GM23338 (cell line): ENCODE data around the gene ABCD3. TPM values are rescaled to one million over a fixed set of nuclear protein-coding genes. Genes with fewer than 3 reads are reported as not detected.
A peak's percentile ranks its signal among the peaks of the same experiment; 100 is the strongest.

Experiments
- ATAC-seq: fragments of 200-7000 bp; cut with Tn5 transposase; 3 replicates; pipeline ENCODE4 v1.9.1; 2020
- DNase-seq: peaks from one replicate; pipeline ENCODE4 v3.0.0-alpha.2; 2015; ENCODE audit warnings: low spot score
- H2AFZ ChIP-seq: fragments of 200-600 bp; sonication (generic); 2 replicates; pipeline ENCODE4 v1.8.0; 2016; ENCODE audit warnings: antibody characterized with exemption, mild to moderate bottlenecking, moderate library complexity
- H3F3A ChIP-seq: fragments of 200-600 bp; sonication (generic); replicated peaks from 2 replicates; pipeline ENCODE4 v1.8.0; 2017; ENCODE audit warnings: antibody characterized with exemption, mixed run types, low read depth
- H3K27ac ChIP-seq: fragments of 200-600 bp; sonication (generic); 2 replicates; pipeline ENCODE4 v1.6.1; 2016; ENCODE audit warnings: low read depth
- H3K27me3 ChIP-seq: fragments of 200-600 bp; sonication (generic); 2 replicates; pipeline ENCODE4 v1.8.0; 2016; ENCODE audit warnings: mild to moderate bottlenecking, mixed run types, moderate library complexity; ENCODE audit not compliant: insufficient read depth
- H3K36me3 ChIP-seq: fragments of 200-600 bp; sonication (generic); 2 replicates; pipeline ENCODE4 v1.8.0; 2016; ENCODE audit warnings: mild to moderate bottlenecking; ENCODE audit not compliant: insufficient read depth
- H3K4me1 ChIP-seq: fragments of 200-600 bp; sonication (generic); 2 replicates; pipeline ENCODE4 v1.8.0; 2016; ENCODE audit warnings: mild to moderate bottlenecking, moderate library complexity; ENCODE audit not compliant: insufficient read depth
- H3K4me2 ChIP-seq: fragments of 200-600 bp; sonication (generic); 2 replicates; pipeline ENCODE4 v1.7.1; 2017; ENCODE audit warnings: mixed run types
- H3K4me3 ChIP-seq: fragments of 200-600 bp; sonication (generic); 2 replicates; pipeline ENCODE4 v1.6.1; 2016; ENCODE audit warnings: mixed run types
- H3K79me2 ChIP-seq: fragments of 200-600 bp; sonication (generic); replicated peaks from 2 replicates; pipeline ENCODE4 v1.8.0; 2017; ENCODE audit warnings: mild to moderate bottlenecking; ENCODE audit not compliant: insufficient read depth
- H3K9me2 ChIP-seq: fragments of 200-600 bp; sonication (generic); 2 replicates; pipeline ENCODE4 v1.8.0; 2017; ENCODE audit not compliant: insufficient read depth
- H4K20me1 ChIP-seq: fragments of 200-600 bp; sonication (generic); replicated peaks from 2 replicates; pipeline ENCODE4 v1.8.0; 2017; ENCODE audit warnings: mild to moderate bottlenecking; ENCODE audit not compliant: insufficient read depth
- H3K27ac Mint-ChIP-seq: 2 replicates; pipeline ENCODE4 v1.8.0; 2020; ENCODE audit warnings: inconsistent platforms, mild to moderate bottlenecking, moderate library complexity, mixed read lengths
- H3K27me3 Mint-ChIP-seq: 3 replicates; pipeline ENCODE4 v1.8.0; 2022; ENCODE audit warnings: low read depth, mild to moderate bottlenecking, moderate library complexity, mixed read lengths, inconsistent platforms; ENCODE audit not compliant: insufficient read depth, poor library complexity
- H3K36me3 Mint-ChIP-seq: 3 replicates; pipeline ENCODE4 v1.8.0; 2021; ENCODE audit warnings: low read depth, mild to moderate bottlenecking, inconsistent platforms, moderate library complexity, mixed read lengths
- H3K4me1 Mint-ChIP-seq: 3 replicates; pipeline ENCODE4 v1.8.0; 2020; ENCODE audit warnings: mild to moderate bottlenecking, inconsistent platforms, mixed read lengths
- H3K4me3 Mint-ChIP-seq: 3 replicates; pipeline ENCODE4 v1.8.0; 2021; ENCODE audit warnings: moderate library complexity, mild to moderate bottlenecking, inconsistent platforms, mixed read lengths
- H3K9me3 Mint-ChIP-seq: 3 replicates; pipeline ENCODE4 v1.8.0; 2020; ENCODE audit warnings: moderate library complexity, mild to moderate bottlenecking, inconsistent platforms, mixed read lengths
- CREB1 ChIP-seq: fragments of 250-450 bp; sonication (Bioruptor Pico); IDR thresholded peaks from 2 replicates; pipeline ENCODE4 v1.5.0; 2020; ENCODE audit warnings: low read depth, mild to moderate bottlenecking, moderate library complexity
- CTCF ChIP-seq, 2 experiments: fragments of 200-600 bp in 1 of 2; sonication (generic) in 1 of 2; conservative IDR thresholded peaks; 2 replicates each; pipeline versions ENCODE4 v1.5.1 to v1.6.1; 2016 to 2017; ENCODE audit warnings: antibody characterized with exemption in 2 of 2, low read depth in 2 of 2, mild to moderate bottlenecking in 2 of 2, moderate library complexity in 1 of 2
- EZH2 ChIP-seq: fragments of 200-600 bp; sonication (generic); IDR thresholded peaks from one replicate; pipeline ENCODE4 v1.8.0; 2017; ENCODE audit warnings: antibody characterized with exemption, mild to moderate bottlenecking, low read depth; ENCODE audit not compliant: unreplicated experiment
- NANOG ChIP-seq: IDR thresholded peaks from 2 replicates; pipeline ENCODE4 v1.6.1; 2016; ENCODE audit warnings: antibody characterized with exemption, borderline replicate concordance
- POLR2AphosphoS5 ChIP-seq: IDR thresholded peaks from 2 replicates; pipeline ENCODE4 v1.6.1; 2016; ENCODE audit warnings: antibody characterized with exemption, low read depth
- STAT1 ChIP-seq: IDR thresholded peaks from one replicate; pipeline ENCODE4 v1.6.1; 2016; ENCODE audit warnings: antibody characterized with exemption; ENCODE audit not compliant: unreplicated experiment
- ZNF114 ChIP-seq: fragments of 250-450 bp; sonication (Bioruptor Pico); IDR thresholded peaks from 2 replicates; pipeline ENCODE4 v1.5.0; 2020; ENCODE audit warnings: mild to moderate bottlenecking, moderate library complexity
- ZNF331 ChIP-seq: fragments of 250-450 bp; sonication (Bioruptor Pico); IDR thresholded peaks from 2 replicates; pipeline ENCODE4 v1.5.0; 2020; ENCODE audit warnings: low read depth, mild to moderate bottlenecking, moderate library complexity
- polyA plus RNA-seq: library from polyadenylated mRNA; unstranded; fragments of >200 nt; fragmentation: Nextera tagmentation; extraction: Ambion mirVana; gene quantifications from 2 replicates; pipeline ENCODE4 v1.2.1, GENCODE V29; 2016
- total RNA-seq: library from RNA; depleted of rRNA; stranded (reverse); fragments of >200 nt; shearing (Covaris generic); gene quantifications from 2 replicates; pipeline ENCODE4 v1.2.3, GENCODE V29; 2014
- TF ChIP-seq, protein P1 (sequence below): IDR thresholded peaks from one replicate; pipeline ENCODE4 v1.6.1; 2018; ENCODE audit warnings: antibody characterized with exemption; ENCODE audit not compliant: unreplicated experiment

Gene ABCD3
- total and polyA plus RNA-seq, 2 experiments from 2014 or later, result 12.3 to 24.0 TPM

- no peaks in the 10 kb centered on the region for H4K20me1 ChIP-seq
- no peaks in the 10 kb centered on the region for H3K27me3 Mint-ChIP-seq
- no peak overlapping the region for H3K27ac ChIP-seq
- no peaks in the 10 kb centered on the region for H3K9me2 ChIP-seq
- H3K79me2 ChIP-seq, result peaks cover 4% of the 10 kb centered on the region; the same call in 1 of the 2 replicates
- H3K36me3 Mint-ChIP-seq, result peaks cover 28% of the 10 kb centered on the region
- H3F3A ChIP-seq, result no peaks in the 10 kb centered on the region
- peaks cover 9% of the 10 kb centered on the region; the same call in 1 of the 3 replicates for H3K9me3 Mint-ChIP-seq
- no peaks in the 10 kb centered on the region for H3K27me3 ChIP-seq
- no peak overlapping the region for H3K4me3 Mint-ChIP-seq
- H3K27ac Mint-ChIP-seq, result no peak overlapping the region
- DNase-seq, result peak; percentile 55
- no peaks in the 10 kb centered on the region for H3K36me3 ChIP-seq
- no peaks in the 10 kb centered on the region for H3K4me1 Mint-ChIP-seq
- no peaks in the 10 kb centered on the region for H3K4me1 ChIP-seq
- H2AFZ ChIP-seq, result no peak overlapping the region
- H3K4me2 ChIP-seq, result no peak overlapping the region
- no peak overlapping the region for H3K4me3 ChIP-seq
- peak; percentile 33; the same call in 1 of the 3 replicates for ATAC-seq
- TF ChIP-seq ZNF331 (CRISPR knock-in tag) (no peak), CTCF (conservative IDR thresholded peaks at IDR 0.05; ENCODE audit: low read depth in 2 of 2) (peak; percentile 50 to 71)
Observed at GRCh38 chr1:94463765-94464330, 45.7 kb downstream of the ABCD3 start.

DNA sequence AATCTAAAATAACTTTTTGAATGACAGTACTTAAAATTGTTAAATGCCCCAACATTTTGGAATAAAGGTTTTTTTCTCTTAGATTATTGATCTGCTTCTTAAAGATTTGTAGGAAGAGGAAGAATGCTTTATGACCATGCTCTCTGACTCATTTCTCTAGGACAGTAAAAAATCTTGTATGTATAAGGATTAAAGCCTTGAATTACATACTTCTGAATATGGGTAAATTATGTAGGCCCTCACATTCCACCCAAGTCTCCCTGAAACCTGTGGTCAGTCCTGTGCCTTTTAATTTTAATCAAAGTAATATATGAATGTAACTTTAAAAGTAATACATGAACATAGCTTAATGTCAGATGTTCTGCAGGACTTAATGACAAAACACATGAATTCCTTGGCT lies 50.5 kb downstream of the ABCD3 start:
- Histone ChIP-seq H3K4me3 (no peak overlapping the region), H4K20me1 (no peaks in the 10 kb centered on the region), H3K27me3 (no peaks in the 10 kb centered on the region), H3K79me2 (no peaks in the 10 kb centered on the region), H3K9me2 (no peaks in the 10 kb centered on the region), H3F3A (no peaks in the 10 kb centered on the region), H3K36me3 (no peaks in the 10 kb centered on the region), H3K4me2 (no peak overlapping the region), H3K27ac (no peak overlapping the region), H2AFZ (no peak overlapping the region), H3K4me1 (no peaks in the 10 kb centered on the region)
- H3K9me3 Mint-ChIP-seq, result peaks cover 7% of the 10 kb centered on the region; the same call in 1 of the 3 replicates
- no peak for ATAC-seq
- no peak for TF ChIP-seq STAT1
- no peak for TF ChIP-seq EZH2
- TF ChIP-seq POLR2AphosphoS5, result no peak
- TF ChIP-seq NANOG, result no peak
- no peak for TF ChIP-seq CREB1 (CRISPR knock-in tag)
- TF ChIP-seq, protein P1, sequence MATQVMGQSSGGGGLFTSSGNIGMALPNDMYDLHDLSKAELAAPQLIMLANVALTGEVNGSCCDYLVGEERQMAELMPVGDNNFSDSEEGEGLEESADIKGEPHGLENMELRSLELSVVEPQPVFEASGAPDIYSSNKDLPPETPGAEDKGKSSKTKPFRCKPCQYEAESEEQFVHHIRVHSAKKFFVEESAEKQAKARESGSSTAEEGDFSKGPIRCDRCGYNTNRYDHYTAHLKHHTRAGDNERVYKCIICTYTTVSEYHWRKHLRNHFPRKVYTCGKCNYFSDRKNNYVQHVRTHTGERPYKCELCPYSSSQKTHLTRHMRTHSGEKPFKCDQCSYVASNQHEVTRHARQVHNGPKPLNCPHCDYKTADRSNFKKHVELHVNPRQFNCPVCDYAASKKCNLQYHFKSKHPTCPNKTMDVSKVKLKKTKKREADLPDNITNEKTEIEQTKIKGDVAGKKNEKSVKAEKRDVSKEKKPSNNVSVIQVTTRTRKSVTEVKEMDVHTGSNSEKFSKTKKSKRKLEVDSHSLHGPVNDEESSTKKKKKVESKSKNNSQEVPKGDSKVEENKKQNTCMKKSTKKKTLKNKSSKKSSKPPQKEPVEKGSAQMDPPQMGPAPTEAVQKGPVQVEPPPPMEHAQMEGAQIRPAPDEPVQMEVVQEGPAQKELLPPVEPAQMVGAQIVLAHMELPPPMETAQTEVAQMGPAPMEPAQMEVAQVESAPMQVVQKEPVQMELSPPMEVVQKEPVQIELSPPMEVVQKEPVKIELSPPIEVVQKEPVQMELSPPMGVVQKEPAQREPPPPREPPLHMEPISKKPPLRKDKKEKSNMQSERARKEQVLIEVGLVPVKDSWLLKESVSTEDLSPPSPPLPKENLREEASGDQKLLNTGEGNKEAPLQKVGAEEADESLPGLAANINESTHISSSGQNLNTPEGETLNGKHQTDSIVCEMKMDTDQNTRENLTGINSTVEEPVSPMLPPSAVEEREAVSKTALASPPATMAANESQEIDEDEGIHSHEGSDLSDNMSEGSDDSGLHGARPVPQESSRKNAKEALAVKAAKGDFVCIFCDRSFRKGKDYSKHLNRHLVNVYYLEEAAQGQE, result no peak
- no peak for TF ChIP-seq CTCF (conservative IDR thresholded peaks at IDR 0.05; ENCODE audit: low read depth in 2 of 2)
- no peak for TF ChIP-seq ZNF331 (CRISPR knock-in tag)
- no peak for TF ChIP-seq ZNF114 (CRISPR knock-in tag)
- no peaks in the 10 kb centered on the region; the same call in 2 of the 3 replicates for H3K4me1 Mint-ChIP-seq
- no peaks in the 10 kb centered on the region for H3K27me3 Mint-ChIP-seq
- no peak for DNase-seq
- H3K4me3 Mint-ChIP-seq, result no peak overlapping the region
- no peak overlapping the region for H3K27ac Mint-ChIP-seq
- H3K36me3 Mint-ChIP-seq, result peaks cover 17% of the 10 kb centered on the region
